Spinal cord (tissue), 10 donors: ENCODE results near the gene PPTC7. TPM values are rescaled to one million over a fixed set of nuclear protein-coding genes. Genes with fewer than 3 reads are reported as not detected.
"Not testable (repeated sequence)": the region's sequence is repeated elsewhere in the genome, so short reads cannot be mapped to it uniquely, and the experiment has no call there.

Experiments used
- DNase-seq, 6 donors: peaks; one replicate each; pipeline versions ENCODE4 v3.0.0 to v3.0.0-alpha.2; 2013 to 2015; ENCODE audit warnings: low spot score in 6 of 6, low read depth in 4 of 6
- H3K27ac ChIP-seq: one replicate; pipeline ENCODE4 v1.5.1; 2013; ENCODE audit warnings: low read depth, low read length, control low read depth
- H3K27me3 ChIP-seq: one replicate; pipeline ENCODE4 v1.6.1; 2013; ENCODE audit warnings: low read length; ENCODE audit not compliant: control insufficient read depth, insufficient read depth
- H3K36me3 ChIP-seq: one replicate; pipeline ENCODE4 v1.6.1; 2013; ENCODE audit warnings: low read length; ENCODE audit not compliant: control insufficient read depth, insufficient read depth
- H3K4me1 ChIP-seq: one replicate; pipeline ENCODE4 v1.6.1; 2013; ENCODE audit warnings: low read length; ENCODE audit not compliant: control insufficient read depth, insufficient read depth
- H3K4me3 ChIP-seq: one replicate; pipeline ENCODE4 v1.5.1; 2013; ENCODE audit warnings: low read depth, low read length, control low read depth
- H3K9me3 ChIP-seq: one replicate; pipeline ENCODE4 v1.6.1; 2013; ENCODE audit warnings: low read length; ENCODE audit not compliant: control insufficient read depth, insufficient read depth
- WGBS: methylation state at CpG from one replicate; pipeline ENCODE4 v1.1.5; 2013; ENCODE audit warnings: missing lambda C conversion rate; ENCODE audit not compliant: insufficient coverage; 5-methylcytosine and 5-hydroxymethylcytosine counted together
- polyA plus RNA-seq, 2 donors: library from polyadenylated mRNA; unstranded; fragments of 120-200 nt; gene quantifications; one replicate each; pipeline ENCODE4 v1.2.1, GENCODE V29; 2013; ENCODE audit not compliant: insufficient read length in 2 of 2
- total RNA-seq, 2 donors: library from RNA; depleted of rRNA in 1 of 2; stranded (reverse); fragments of 120-200 nt in 1 of 2; fragments of >200 nt in 1 of 2; gene quantifications; one replicate each; pipeline versions ENCODE4 v1.2.3 to v1.2.4, GENCODE V29; 2013 to 2014
- donor health status: healthy.

PPTC7 gene
- total and polyA plus RNA-seq, 4 donors: 6.4 to 29.6 (median 21.0) TPM

DNA sequence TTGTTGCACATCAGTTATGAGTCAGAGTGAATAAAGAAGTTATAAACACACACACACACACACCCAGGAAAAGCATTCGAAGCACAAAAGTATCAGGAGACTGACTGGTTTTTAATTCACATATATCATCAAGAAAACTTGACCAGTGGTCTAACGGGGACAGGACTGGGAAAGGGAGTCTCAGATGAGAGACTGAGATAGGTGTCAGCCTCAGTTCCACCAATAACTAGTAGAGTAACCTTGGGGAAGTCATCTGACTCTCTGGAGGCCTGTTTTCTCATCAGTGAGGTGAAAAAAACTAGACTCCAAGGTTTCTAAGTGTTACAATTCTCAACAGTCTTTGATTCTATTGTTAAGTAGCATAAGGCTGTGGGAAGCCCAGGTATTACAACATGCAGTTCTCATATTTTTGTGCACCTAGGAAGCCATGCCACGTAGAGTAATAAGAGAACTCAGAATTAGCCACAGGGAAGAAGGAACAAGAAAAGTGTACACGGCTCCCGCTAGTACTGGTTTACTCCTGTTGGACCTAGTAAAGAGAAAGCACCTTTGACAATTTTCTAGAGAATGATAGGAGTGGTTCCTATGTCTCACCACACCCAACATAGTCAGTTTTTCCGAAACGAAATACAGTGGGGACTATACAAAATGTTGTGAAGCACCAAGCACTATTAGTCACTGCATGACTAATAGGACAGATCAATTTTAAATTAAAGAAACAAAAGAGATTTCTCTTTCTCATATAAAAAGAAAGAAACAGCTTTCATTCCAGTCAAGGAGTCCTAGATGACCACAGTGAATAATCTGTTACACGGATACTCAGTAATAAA lies 5.0 kb downstream of the PPTC7 start:
- WGBS: 100% methylated on average over 1 of the region's 8 CpGs
- H3K27ac ChIP-seq: no peak overlapping the region
- H3K4me1 ChIP-seq: peaks cover 13% of the 10 kb centered on the region
- no peaks in the 10 kb centered on the region for H3K27me3 ChIP-seq
- no peaks in the 10 kb centered on the region for H3K9me3 ChIP-seq
- no peaks in the 10 kb centered on the region for H3K36me3 ChIP-seq
- no peak for DNase-seq
- no peak overlapping the region for H3K4me3 ChIP-seq

- no peak for DNase-seq
Measured at GRCh38 chr12:110576504-110576903, 6.6 kb downstream of the PPTC7 start.

GRCh38 chr12:110575326-110575725 lies 7.8 kb downstream of the PPTC7 start:
- Histone ChIP-seq H3K9me3 (peaks cover 3% of the 10 kb centered on the region), H3K4me3 (no peak overlapping the region), H3K27me3 (no peaks in the 10 kb centered on the region), H3K4me1 (peaks cover 3% of the 10 kb centered on the region), H3K27ac (no peak overlapping the region), H3K36me3 (no peaks in the 10 kb centered on the region)
- no peak for DNase-seq
- WGBS: 40% methylated on average over 1 of the region's 1 CpG

More at GRCh38 chr12:110576504-110576903, 6.6 kb downstream of the PPTC7 start:
- 100% methylated on average over 1 of the region's 2 CpGs for WGBS
- no peak overlapping the region for H3K4me3 ChIP-seq
- H3K27me3 ChIP-seq: no peaks in the 10 kb centered on the region
- no peaks in the 10 kb centered on the region for H3K36me3 ChIP-seq
- H3K4me1 ChIP-seq: peaks cover 13% of the 10 kb centered on the region
- H3K9me3 ChIP-seq: peaks cover 3% of the 10 kb centered on the region
- no peak overlapping the region for H3K27ac ChIP-seq

- H3K9me3 ChIP-seq, H3K27ac ChIP-seq, H3K4me1 ChIP-seq, H3K36me3 ChIP-seq, H3K27me3 ChIP-seq, H3K4me3 ChIP-seq, DNase-seq: not testable (repeated sequence)
- WGBS: 91% methylated on average over 5 of the region's 10 CpGs
Measured at GRCh38 chr12:110574717-110575230, 8.3 kb downstream of the PPTC7 start.

GRCh38 chr12:110574044-110574443 lies 9.1 kb downstream of the PPTC7 start:
- Histone ChIP-seq H3K4me3 (no peak overlapping the region), H3K36me3 (no peaks in the 10 kb centered on the region), H3K4me1 (peaks cover 3% of the 10 kb centered on the region), H3K9me3 (peaks cover 3% of the 10 kb centered on the region), H3K27me3 (no peaks in the 10 kb centered on the region), H3K27ac (no peak overlapping the region)
- no CpG with 5 or more reads among the region's 1 CpG for WGBS
- DNase-seq: no peak

GRCh38 chr12:110570798-110571197 lies 12.3 kb downstream of the PPTC7 start:
- H3K27me3 ChIP-seq, DNase-seq, H3K4me3 ChIP-seq, H3K9me3 ChIP-seq, H3K4me1 ChIP-seq, H3K36me3 ChIP-seq, H3K27ac ChIP-seq: not testable (repeated sequence)
- no CpG with 5 or more reads among the region's 16 CpGs for WGBS

DNA sequence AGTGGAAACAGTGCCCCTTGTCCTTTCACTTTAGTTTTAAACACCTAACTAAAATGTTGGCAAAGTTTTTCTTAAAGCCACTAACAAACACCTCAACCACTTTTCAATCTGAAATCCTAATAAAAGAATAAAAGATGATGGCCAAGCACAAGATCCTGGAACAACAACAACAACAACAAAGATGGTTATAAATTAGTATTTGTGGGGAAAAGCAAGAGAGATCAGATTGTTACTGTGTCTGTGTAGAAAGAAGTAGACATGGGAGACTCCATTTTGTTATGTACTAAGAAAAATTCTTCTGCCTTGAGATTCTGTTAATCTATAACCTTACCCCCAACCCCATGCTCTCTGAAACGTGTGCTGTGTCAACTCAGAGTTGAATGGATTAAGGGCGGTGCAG lies 13.3 kb downstream of the PPTC7 start:
- not testable (repeated sequence) for H3K4me3 ChIP-seq, DNase-seq, H3K4me1 ChIP-seq, H3K36me3 ChIP-seq, H3K27ac ChIP-seq, H3K9me3 ChIP-seq, H3K27me3 ChIP-seq
- WGBS: no CpG with 5 or more reads among the region's 2 CpGs

DNA sequence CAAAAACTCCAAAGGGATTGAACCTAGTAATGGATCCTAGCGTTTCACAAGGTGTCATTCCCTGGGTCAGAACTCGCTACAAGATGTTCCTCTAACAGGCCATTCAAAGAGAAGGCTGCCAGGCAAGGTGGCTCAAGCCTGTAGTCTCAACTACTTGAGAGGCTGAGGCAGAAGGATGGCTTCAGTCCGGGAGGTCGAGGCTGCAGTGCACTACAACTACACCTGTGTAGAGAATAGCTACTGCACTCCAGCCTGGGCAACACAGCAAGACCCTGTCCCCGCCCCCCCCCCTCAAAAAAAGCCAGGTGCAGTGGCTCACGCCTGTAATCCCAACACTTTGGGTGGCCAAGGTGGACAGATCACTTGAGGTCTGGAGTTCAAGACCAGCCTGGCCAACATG lies 14.4 kb downstream of the PPTC7 start:
- Histone ChIP-seq H3K4me3 (no peak overlapping the region), H3K27ac (no peak overlapping the region), H3K27me3 (no peaks in the 10 kb centered on the region), H3K4me1 (peaks cover 7% of the 10 kb centered on the region), H3K36me3 (no peaks in the 10 kb centered on the region), H3K9me3 (peaks cover 3% of the 10 kb centered on the region)
- WGBS: 100% methylated on average over 3 of the region's 6 CpGs
- no peak for DNase-seq

DNA sequence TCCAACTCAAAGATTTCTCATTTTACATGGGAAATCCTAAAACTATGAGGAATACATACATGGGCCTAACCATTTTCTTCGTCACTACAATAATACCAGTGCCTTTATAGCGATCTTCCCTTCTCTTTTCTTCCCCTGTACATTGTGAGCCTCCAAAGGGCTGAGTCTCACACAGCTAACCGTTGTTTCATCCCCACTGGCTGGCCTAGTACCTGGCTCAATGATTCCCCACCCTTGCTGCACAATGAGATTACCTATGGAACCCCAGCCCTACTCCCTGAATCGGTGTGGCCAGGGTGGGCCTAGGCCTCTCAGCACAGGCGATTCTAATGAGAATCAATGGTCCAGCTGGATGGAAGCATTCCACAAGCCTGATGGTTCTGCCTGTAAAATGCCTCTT lies 16.1 kb downstream of the PPTC7 start:
- no peaks in the 10 kb centered on the region for H3K36me3 ChIP-seq
- WGBS: 95% methylated on average over 5 of the region's 5 CpGs
- peaks cover 11% of the 10 kb centered on the region for H3K4me1 ChIP-seq
- H3K27ac ChIP-seq: no peak overlapping the region
- H3K27me3 ChIP-seq: no peaks in the 10 kb centered on the region
- DNase-seq: no peak
- H3K9me3 ChIP-seq: no peaks in the 10 kb centered on the region
- H3K4me3 ChIP-seq: no peak overlapping the region
